Erythroblast (primary cell): Measurements from ENCODE around the gene CCDC106.

Source experiments
- DNase-seq, 2 experiments: peaks; one replicate each; lab custom pipeline; 2025; lab: John Stamatoyannopoulos, UW
- GATA1 ChIP-seq: IDR thresholded peaks from 2 replicates; pipeline ENCODE4 v1.6.1; 2011; ENCODE audit warnings: low read depth, mild to moderate bottlenecking, control low read depth, low read length, moderate library complexity
- POLR2A ChIP-seq: IDR thresholded peaks from 2 replicates; pipeline ENCODE4 v1.6.1; 2011; ENCODE audit warnings: mild to moderate bottlenecking, low read length

Gene CCDC106

DNA sequence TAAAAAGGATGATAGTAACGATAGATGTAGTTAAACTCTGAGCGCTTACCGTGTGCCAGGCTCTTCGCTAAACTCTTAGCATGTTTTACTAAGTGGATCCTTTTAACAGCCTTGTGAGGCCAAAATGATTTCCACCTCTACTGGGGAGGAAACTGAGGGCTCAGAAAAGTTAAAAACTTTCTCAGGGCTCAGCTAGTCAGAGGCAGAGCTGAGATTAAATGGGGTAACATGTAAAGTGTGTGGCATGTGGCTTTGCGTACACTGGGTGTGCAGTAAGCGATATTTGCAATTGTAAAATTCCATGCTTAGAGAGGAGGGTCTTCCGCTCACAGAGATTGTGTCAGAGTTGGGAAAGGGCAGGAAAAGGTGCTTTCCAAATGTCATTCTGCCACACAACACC, 8.5 kb downstream of the CCDC106 start:
- TF ChIP-seq GATA1 (no peak), POLR2A (no peak)
- DNase-seq: no peak

DNA sequence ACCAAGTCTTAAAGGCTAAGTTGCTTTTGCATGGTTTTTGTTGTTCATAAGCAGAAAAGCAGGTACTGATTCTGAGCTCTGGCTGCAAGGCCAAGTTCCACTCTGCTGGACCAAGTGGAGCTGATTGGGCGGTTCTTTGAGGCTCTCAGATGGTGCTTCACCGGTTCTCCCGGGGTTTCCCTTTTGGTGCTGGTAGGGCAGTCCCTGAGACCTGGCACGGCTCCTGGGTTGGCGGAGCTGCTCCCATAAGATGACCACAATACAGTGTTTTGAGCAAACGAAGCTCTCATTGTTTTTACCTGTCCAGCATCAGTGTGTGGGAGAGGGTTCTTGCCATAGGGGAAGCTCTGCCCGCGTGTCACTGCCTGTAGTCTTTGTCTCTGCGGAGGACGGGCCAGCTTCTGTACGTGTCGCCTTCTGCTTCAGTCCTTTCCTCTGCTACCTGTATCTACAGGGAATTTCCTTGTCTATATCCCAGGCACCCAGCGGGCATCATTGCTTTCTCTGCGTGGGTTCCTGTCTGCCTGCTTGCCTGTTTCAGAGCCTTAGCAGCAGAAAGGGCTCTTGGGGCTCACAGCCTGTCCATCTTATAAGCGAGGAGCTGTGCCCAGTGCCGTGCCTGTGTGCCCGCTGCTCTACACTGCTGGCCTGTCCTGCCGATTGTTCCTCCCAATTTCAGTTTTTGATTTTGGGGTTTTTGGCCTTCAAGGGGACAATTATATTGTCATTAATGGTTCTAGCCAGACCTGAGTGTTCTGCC, 9.2 kb downstream of the CCDC106 start:
- DNase-seq: no peak
- TF ChIP-seq GATA1 (no peak), POLR2A (no peak)

DNA sequence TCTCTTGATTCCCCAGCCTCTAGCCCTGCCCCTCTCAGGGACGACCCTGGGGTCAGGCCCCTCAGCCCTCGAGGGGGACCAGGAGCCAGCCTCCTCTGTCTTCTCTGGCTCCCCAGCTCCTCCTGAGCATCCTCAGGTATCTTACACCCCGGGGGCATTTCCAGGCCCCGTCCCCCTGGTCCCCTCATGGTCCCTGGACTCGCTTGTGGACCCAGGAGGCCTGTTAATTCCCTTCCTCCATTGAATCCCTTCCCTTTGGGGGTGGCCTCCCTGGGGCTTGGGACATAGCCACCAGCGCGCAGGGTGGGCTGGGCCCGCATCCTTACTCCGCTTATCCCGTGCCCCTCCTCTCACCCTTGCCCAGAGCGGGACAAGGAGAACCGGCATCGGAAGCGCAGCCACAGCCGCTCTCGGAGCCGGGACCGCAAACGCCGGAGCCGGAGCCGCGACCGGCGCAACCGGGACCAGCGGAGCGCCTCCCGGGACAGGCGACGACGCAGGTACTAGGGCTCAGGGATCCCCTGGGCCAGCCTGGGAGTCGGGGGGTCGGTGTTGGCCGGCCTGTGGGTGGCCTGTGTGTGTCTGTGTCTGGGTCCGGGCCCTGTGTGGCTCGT, 10.9 kb downstream of the CCDC106 start:
- no peak for DNase-seq
- TF ChIP-seq POLR2A (no peak), GATA1 (no peak)

GRCh38 chr19:55659822-55660221, 11.8 kb downstream of the CCDC106 start:
- TF ChIP-seq GATA1 (no peak), POLR2A (no peak)
- no peak for DNase-seq

GRCh38 chr19:55660404-55660803, 12.4 kb downstream of the CCDC106 start:
- TF ChIP-seq POLR2A: no peak
- TF ChIP-seq GATA1: no peak
- DNase-seq: no peak

GRCh38 chr19:55660991-55661390, 13.0 kb downstream of the CCDC106 start:
- TF ChIP-seq POLR2A (no peak), GATA1 (no peak)
- DNase-seq: no peak

DNA sequence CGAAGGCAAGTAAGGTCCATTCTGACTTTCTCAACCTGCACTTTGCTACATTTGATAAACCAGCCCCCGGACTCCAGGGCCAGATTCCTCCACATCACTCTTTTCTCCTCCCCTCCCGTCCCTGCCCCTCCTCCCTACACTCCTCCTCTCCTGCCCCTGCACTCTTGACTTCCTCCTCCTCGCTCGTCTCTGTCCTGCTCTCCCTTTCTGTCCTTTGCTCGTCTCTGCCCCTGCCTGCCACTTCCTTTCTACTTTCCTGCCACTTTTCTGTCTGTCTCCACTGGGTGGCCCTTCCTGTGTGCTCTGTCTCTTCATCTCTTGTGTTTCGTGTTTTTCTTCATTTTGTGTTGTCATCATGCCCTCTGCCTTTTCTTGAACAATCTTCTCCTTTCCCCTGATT, 13.8 kb downstream of the CCDC106 start:
- TF ChIP-seq GATA1 (no peak), POLR2A (no peak)
- DNase-seq: no peak

GRCh38 chr19:55663846-55664536, 16.0 kb downstream of the CCDC106 start:
- no peak for DNase-seq
- no peak for TF ChIP-seq GATA1
- no peak for TF ChIP-seq POLR2A

DNA sequence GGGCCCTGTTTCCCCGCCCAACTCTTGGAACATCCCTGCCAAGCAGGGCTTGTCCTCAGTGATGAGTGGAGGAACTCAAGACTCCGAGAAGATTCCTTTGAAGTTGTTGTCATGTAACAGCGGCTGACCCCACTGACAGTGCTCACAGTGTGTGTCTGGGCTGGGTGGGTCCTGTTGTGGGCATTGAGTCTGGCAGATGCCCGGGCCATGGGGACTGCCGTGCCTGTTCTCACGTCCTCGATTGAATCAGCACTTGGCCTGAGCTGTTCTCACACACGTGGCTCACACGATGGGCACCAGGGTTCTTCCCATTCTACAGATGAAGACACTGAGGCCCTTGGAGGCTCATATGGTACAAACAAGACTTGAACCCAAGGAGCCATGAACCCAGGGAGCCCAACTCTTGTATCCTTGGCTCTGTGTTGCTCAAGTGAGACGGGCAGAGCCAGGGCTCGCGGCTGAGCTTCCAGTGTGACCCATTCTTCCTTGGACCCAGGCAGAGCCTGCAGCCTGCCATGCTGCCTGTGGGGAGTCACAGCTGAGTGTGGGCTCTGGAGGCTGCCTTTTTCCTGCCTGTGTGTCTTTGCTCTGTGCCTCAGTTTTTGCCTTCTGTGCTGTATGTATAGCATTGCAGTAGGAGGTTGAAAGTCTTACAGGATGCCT, 18.5 kb downstream of the CCDC106 start:
- TF ChIP-seq POLR2A: no peak
- TF ChIP-seq GATA1: no peak
- DNase-seq: no peak

GRCh38 chr19:55667006-55667381, 19.0 kb downstream of the CCDC106 start:
- no peak for DNase-seq
- TF ChIP-seq GATA1 (no peak), POLR2A (no peak)

DNA sequence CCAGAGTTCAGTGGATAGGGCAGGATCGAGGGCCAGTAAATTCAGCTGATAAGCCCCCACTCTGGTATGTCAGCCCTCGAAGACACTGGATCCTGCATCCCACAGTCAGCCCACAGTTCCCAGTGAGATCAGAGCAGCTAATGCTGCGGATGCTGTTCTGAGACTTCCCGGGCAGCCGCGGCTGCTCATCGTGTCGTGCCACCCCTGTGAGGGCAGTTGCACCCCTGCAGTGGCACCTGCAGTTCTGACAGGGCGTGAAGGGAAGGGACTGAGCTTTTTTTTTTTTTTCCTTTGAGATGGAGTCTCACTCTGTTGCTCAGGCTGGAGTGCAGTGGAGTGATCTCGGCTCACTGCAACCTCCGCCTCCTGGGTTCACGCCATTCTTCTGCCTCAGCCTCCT, 19.5 kb downstream of the CCDC106 start:
- TF ChIP-seq POLR2A (no peak), GATA1 (no peak)
- DNase-seq: no peak

GRCh38 chr19:55667958-55668357, 19.9 kb downstream of the CCDC106 start:
- DNase-seq: no peak
- TF ChIP-seq POLR2A (no peak), GATA1 (no peak)

GRCh38 chr19:55668603-55669348, 20.8 kb downstream of the CCDC106 start:
- DNase-seq: no peak
- no peak for TF ChIP-seq POLR2A
- no peak for TF ChIP-seq GATA1
